Stimulated activated CD8-positive, alpha-beta memory T cell treated with anti-CD3 and anti-CD28 coated beads, Interleukin-12 subunit alpha, Interleukin-12 subunit beta, amount 100 ng/mL, for 4 hours (primary cell): ENCODE measurements around the gene CRHR2.

Source experiments
- DNase-seq: peaks from one replicate; pipeline ENCODE4 v3.0.0-alpha.2; 2020; ENCODE audit warnings: low read depth

Gene CRHR2

GRCh38 chr7:30618080-30618676 is 64.1 kb downstream of the CRHR2 start:
- no peak for DNase-seq

GRCh38 chr7:30617359-30617758 is 64.9 kb downstream of the CRHR2 start:
- DNase-seq, result no peak

DNA sequence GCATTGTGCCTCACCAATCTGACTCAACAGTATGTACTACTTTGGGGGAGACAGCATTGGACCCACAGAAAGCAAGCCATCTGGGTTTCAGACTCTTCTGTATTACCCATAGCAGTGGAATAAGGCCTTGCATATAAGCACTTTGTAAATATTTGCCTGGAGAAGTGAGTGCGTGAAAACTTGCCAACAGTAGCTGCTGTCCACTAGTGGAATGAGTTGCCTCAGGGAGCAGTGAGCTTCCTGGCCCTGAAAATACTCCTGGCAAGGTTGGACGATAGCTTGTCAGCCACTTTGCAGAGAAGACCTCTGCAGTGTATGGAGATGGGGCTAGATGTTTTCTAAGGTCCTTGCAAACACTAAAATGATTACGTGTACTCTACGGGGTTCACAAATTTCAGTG is 65.9 kb downstream of the CRHR2 start:
- DNase-seq, result no peak

DNA sequence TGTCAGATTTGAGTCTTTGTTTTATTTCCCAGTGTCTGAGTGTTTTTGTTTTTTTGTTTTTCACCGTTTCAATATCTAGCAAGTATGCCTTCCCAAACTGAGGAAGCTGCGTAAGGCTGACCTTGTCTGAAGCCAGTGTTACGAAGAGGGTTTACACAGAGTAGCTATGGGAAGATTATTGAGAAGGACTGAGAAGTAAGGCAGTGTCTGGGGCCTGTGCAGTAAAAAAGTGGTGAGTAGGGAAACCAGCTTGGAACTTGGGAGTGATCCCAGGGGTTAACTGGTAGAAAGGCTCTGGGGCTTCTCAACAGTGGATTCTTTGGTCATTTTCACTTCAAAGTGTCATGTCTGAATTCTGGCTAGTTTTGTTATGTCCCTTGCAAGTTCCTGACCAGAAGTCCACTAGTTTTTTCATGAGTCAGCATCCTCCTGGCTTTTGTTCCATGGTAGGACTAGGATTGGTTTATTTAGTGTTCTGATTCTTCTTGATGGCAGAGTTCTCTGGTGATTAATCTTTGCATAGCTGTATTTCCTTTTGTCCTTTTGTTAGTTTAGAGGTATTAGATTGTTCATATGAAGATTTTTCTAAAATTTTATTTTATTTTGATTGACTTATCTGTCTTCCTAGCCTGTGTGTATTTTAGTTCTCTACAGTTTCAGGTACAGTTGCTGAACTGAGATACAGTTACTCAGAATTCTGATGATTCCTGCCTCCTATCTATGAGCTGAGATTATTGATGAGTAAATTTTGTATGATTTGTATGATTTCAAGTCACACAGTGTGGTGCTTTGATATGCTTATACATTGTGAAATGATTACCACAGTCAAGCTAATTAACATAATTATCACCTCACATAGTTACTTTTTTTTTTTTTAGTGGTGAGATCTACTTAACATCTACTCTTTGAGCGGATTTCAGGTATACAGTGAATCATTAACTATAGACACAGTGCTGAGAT is 68.6 kb downstream of the CRHR2 start:
- no peak for DNase-seq

DNA sequence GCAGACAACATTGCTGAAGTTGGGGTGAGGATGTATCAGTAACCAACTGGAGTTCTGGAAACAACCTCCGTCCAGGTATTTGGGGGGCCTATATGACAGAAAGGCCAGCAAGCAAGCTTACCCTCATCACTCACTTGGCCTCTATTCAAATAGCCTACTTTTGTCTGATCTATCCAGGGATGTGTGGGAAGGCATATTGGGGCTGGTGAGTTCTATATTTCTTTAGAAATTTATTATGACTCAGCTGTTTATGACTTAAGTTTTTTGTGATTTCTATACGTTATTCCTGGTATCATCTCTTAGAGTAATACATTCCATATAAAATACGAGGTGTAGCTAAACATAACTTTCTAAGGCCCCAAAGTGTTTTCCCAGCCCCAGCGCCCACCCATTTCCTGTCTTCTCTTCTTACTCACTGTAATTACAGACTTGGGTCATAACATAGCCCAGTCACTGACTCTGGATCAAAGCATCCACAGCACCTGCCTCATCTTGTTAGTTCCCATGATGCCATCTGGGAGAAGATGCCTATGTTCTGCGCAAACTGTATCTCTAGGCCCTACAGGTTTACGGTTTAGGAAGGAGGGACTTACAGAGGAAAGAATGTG is 69.5 kb downstream of the CRHR2 start:
- DNase-seq, result no peak

DNA sequence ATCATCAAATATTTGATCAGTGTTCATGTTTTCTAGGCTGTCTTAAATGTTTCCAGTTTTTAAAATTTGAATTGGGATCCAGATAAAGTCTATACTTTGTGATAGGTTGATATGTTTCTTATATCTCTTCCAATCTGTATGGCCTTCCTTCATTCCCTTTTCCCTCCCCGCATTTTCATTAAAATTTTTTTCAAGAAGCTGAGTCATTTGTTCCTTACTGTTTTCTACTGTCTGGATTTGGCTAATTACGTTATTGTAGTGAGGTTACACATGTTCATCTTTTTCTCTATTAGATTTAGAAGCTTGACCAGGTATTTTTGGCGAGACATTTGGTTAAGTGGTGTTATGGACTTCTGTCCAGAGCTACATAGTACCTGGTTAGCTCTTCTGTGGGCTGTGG is 76.4 kb downstream of the CRHR2 start:
- no peak for DNase-seq

DNA sequence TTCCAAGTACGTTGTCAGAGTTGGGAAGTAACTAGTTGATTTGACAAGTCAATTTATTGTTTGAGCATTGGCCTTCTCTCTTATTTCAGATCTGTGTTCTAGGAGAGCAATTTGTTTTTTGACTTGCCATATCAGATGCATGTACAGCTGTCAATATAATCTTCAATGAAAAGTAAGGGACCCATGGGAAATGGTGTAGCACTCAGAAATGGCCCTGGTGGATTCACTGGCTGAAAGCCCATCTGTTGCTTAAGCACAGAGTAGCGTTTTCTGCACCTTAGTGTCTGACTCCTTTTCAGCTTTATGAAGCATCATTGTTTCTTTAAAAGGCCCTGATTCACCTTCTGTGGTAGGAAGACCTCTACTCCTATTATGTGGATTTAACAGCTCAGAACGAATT is 77.4 kb downstream of the CRHR2 start:
- DNase-seq, result no peak
